ENCODE results near the gene FNDC1. TPM values are rescaled to one million over a fixed set of nuclear protein-coding genes. Genes with fewer than 3 reads are reported as not detected.

The FNDC1 gene
- total RNA-seq, 4 donors from 2014 or later = 0.27 to 9.9 (median 1.5) TPM

GRCh38 chr6:159170999-159171712 is 2.0 kb downstream of the FNDC1 start:
- Histone ChIP-seq H3K9me3 (no peaks in the 10 kb centered on the region), H3K4me1 (peaks cover 0 to 42% (median 12%) of the 10 kb centered on the region in 3 donors), H3K27ac (peak overlapping the region in 1 of 4 donors; percentile 80), H3K36me3 (no peaks in the 10 kb centered on the region), H3K27me3 (peaks cover 75% of the 10 kb centered on the region), H3K4me3 (no peak overlapping the region)
- ATAC-seq = no peak
- WGBS, 2 donors (ENCODE audit: low coverage in 1 of 2) = 24 to 28% methylated on average over 7 to 13 of the region's 13 CpGs
- TF ChIP-seq POLR2A (IDR thresholded peaks at IDR 0.05) = no peak
- no peak for TF ChIP-seq POLR2AphosphoS5 (IDR thresholded peaks at IDR 0.05)
- TF ChIP-seq EP300 (IDR thresholded peaks at IDR 0.05) = no peak
- TF ChIP-seq, protein P1, sequence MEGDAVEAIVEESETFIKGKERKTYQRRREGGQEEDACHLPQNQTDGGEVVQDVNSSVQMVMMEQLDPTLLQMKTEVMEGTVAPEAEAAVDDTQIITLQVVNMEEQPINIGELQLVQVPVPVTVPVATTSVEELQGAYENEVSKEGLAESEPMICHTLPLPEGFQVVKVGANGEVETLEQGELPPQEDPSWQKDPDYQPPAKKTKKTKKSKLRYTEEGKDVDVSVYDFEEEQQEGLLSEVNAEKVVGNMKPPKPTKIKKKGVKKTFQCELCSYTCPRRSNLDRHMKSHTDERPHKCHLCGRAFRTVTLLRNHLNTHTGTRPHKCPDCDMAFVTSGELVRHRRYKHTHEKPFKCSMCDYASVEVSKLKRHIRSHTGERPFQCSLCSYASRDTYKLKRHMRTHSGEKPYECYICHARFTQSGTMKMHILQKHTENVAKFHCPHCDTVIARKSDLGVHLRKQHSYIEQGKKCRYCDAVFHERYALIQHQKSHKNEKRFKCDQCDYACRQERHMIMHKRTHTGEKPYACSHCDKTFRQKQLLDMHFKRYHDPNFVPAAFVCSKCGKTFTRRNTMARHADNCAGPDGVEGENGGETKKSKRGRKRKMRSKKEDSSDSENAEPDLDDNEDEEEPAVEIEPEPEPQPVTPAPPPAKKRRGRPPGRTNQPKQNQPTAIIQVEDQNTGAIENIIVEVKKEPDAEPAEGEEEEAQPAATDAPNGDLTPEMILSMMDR (IDR thresholded peaks at IDR 0.05) = no peak

DNA sequence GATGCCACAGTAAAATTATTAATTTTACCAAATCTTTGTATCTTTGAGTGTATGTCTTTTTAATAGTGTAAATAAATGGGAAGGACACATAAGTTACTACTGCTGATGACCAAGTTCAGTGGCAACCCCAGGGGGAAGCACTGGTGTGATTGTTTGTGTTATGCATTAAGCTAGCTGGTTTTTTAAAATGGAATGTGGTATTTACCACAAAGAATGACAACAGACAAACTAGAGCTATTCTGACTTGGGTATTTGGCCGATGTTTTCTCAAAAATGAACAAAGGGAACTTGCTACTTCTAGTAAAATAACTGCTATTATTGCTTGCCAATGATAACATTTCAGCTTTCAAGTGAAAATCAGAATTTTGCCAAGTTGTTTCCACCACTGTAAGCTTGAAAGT is 2.9 kb downstream of the FNDC1 start:
- H3K9me3 ChIP-seq = no peaks in the 10 kb centered on the region
- WGBS, 2 donors (ENCODE audit: low coverage in 1 of 2) = 67 to 83% methylated on average over 1 of the region's 1 CpG
- no peak for ATAC-seq
- TF ChIP-seq POLR2AphosphoS5 (IDR thresholded peaks at IDR 0.05) (no peak), POLR2A (IDR thresholded peaks at IDR 0.05) (no peak), EP300 (IDR thresholded peaks at IDR 0.05) (no peak)
- TF ChIP-seq, protein P1 (IDR thresholded peaks at IDR 0.05) = no peak
- no peak overlapping the region for H3K27ac ChIP-seq
- H3K27me3 ChIP-seq = peaks cover 68% of the 10 kb centered on the region
- no peak overlapping the region for H3K4me3 ChIP-seq
- H3K4me1 ChIP-seq = peaks cover 0 to 42% (median 12%) of the 10 kb centered on the region in 3 donors
- H3K36me3 ChIP-seq = no peaks in the 10 kb centered on the region

GRCh38 chr6:159174263-159174969 is 5.2 kb downstream of the FNDC1 start:
- peak; percentile 68 for ATAC-seq
- no peak overlapping the region for H3K4me3 ChIP-seq
- H3K4me1 ChIP-seq = peaks cover 0 to 30% (median 9%) of the 10 kb centered on the region in 3 donors
- peaks cover 46% of the 10 kb centered on the region for H3K27me3 ChIP-seq
- H3K27ac ChIP-seq = no peak overlapping the region
- no peaks in the 10 kb centered on the region for H3K36me3 ChIP-seq
- H3K9me3 ChIP-seq = no peaks in the 10 kb centered on the region
- 34 to 44% methylated on average over 4 to 8 of the region's 19 CpGs for whole genome bisulfite sequencing, 2 donors (ENCODE audit: low coverage in 1 of 2)
- no peak for TF ChIP-seq POLR2AphosphoS5 (IDR thresholded peaks at IDR 0.05)
- TF ChIP-seq, protein P1 (IDR thresholded peaks at IDR 0.05) = peak; percentile 67 to 96 (median 76)

DNA sequence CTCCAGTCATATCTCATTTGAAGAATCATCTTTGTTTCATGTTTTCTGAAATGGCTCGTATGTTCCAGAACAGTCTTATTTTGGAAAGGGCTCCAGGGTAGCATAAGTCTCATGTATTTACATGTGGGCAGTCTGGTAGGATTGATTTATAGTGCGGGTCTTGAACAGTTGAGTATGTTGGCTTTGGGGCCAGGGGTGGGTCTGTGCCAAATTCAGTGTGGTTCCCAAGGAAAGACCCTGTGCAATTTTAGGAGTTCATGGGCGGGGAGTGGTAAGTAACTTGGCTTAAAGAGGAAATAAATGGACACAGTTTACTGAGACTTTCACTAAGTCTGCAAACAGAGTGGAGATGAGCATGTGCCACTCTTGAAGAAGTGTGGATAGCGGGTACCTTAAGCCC is 7.7 kb downstream of the FNDC1 start:
- 89 to 92% methylated on average over 4 of the region's 4 CpGs for WGBS, 2 donors (ENCODE audit: low coverage in 1 of 2)
- no peak for ATAC-seq
- H3K4me1 ChIP-seq = peaks cover 0 to 9% (median 0%) of the 10 kb centered on the region in 3 donors

More for the DNA sequence above, 7.7 kb downstream of the FNDC1 start:
- no peaks in the 10 kb centered on the region for H3K36me3 ChIP-seq
- H3K4me3 ChIP-seq = no peak overlapping the region
- no peak overlapping the region for H3K27ac ChIP-seq
- H3K9me3 ChIP-seq = no peaks in the 10 kb centered on the region
- TF ChIP-seq, protein P1 (IDR thresholded peaks at IDR 0.05) = no peak
- TF ChIP-seq EP300 (IDR thresholded peaks at IDR 0.05) (no peak), POLR2AphosphoS5 (IDR thresholded peaks at IDR 0.05) (no peak), POLR2A (IDR thresholded peaks at IDR 0.05) (no peak)
- peaks cover 21% of the 10 kb centered on the region for H3K27me3 ChIP-seq
